Loucy (cell line): ENCODE results near the gene MAP3K10.

Experiments used
- CTCF ChIP-seq: fragments of 200-600 bp; sonication (generic); conservative IDR thresholded peaks from 2 replicates; pipeline ENCODE4 v1.5.1; 2014; ENCODE audit warnings: mild to moderate bottlenecking, antibody characterized with exemption, low read length
- EZH2phosphoT487 ChIP-seq: fragments of 200-600 bp; IDR thresholded peaks from 2 replicates; pipeline ENCODE4 v1.6.1; 2018; ENCODE audit warnings: antibody characterized with exemption, mild to moderate bottlenecking, moderate library complexity, borderline replicate concordance

GRCh38 chr19:40252395-40252794 lies 61.2 kb downstream of the MAP3K10 start:
- TF ChIP-seq CTCF (no peak), EZH2phosphoT487 (no peak)
